KOPT-K1 (cell line): Measurements from ENCODE around the gene UNC45B.
"Not testable (repeated sequence)": the region's sequence is repeated elsewhere in the genome, so short reads cannot be mapped to it uniquely, and the experiment has no call there.

Source experiments
- H3K27ac ChIP-seq: fragments of 200-600 bp; sonication (generic); 2 replicates; pipeline ENCODE4 v1.5.1; 2016; ENCODE audit warnings: antibody characterized with exemption, mild to moderate bottlenecking, low read depth, low read length; ENCODE audit not compliant: poor library complexity, severe bottlenecking
- H3K36me3 ChIP-seq: fragments of 200-600 bp; sonication (generic); 2 replicates; pipeline ENCODE4 v1.5.1; 2017; ENCODE audit warnings: antibody characterized with exemption, mild to moderate bottlenecking, low read length, moderate library complexity; ENCODE audit not compliant: insufficient read depth
- H3K9me3 ChIP-seq: fragments of 200-600 bp; sonication (generic); 2 replicates; pipeline ENCODE4 v1.5.1; 2017; ENCODE audit warnings: antibody characterized with exemption, low read length, mild to moderate bottlenecking; ENCODE audit not compliant: insufficient read depth, poor library complexity, severe bottlenecking

Gene UNC45B, protein sequence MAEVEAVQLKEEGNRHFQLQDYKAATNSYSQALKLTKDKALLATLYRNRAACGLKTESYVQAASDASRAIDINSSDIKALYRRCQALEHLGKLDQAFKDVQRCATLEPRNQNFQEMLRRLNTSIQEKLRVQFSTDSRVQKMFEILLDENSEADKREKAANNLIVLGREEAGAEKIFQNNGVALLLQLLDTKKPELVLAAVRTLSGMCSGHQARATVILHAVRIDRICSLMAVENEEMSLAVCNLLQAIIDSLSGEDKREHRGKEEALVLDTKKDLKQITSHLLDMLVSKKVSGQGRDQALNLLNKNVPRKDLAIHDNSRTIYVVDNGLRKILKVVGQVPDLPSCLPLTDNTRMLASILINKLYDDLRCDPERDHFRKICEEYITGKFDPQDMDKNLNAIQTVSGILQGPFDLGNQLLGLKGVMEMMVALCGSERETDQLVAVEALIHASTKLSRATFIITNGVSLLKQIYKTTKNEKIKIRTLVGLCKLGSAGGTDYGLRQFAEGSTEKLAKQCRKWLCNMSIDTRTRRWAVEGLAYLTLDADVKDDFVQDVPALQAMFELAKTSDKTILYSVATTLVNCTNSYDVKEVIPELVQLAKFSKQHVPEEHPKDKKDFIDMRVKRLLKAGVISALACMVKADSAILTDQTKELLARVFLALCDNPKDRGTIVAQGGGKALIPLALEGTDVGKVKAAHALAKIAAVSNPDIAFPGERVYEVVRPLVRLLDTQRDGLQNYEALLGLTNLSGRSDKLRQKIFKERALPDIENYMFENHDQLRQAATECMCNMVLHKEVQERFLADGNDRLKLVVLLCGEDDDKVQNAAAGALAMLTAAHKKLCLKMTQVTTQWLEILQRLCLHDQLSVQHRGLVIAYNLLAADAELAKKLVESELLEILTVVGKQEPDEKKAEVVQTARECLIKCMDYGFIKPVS

DNA sequence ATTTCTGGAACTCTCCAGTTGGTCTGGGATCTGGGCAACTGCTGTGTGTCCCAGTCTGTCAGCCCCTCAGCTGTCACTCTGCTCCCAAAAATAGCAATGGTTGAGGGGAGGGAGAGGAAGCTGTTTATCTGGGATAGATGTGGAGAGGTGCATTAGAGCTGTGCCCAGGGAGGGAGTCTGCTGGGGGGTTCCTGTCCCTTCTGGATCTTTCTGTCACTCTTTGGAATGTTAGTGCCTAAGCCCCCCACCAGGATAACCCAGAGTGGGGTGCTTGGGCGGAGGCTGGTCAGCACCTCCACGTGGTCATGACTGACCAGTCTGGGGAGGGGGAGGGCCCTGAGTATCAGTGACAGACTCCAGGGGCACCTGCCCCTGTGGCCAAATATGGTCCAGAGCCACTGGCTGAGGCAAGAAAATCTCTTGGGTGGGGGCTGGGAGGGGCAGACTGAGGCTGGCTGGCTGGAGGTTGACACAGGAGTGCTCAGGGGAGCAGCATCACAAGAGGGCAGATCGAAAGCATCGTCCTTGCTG, at the start of gene UNC45B:
UNC45B (plus strand) TSS at position 443 of the 531 bp plus-strand sequence. CDS start 447 bp downstream, outside the sequence.
- H3K27ac ChIP-seq, result no peak within 1 kb of the TSS
- H3K9me3 ChIP-seq, result no peaks in the 10 kb centered on the region

DNA sequence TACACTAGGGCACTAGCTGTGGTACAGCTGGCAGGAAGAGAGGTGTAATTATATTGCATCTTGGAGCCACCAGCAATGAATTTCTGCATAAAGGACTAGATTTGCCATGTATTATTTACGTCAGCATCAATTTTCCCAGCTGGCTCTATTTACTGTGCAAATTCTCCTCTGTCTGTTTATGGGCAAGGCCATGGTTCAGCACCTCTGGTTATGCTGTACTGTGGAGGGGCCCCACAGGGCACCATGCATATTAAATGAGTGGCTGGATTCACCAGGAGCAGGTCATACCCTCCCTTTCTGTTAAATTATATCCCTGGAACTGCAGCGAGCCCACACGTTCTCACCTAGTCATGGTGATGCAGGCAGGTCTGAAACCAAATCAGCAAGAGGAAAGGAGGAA, 47.7 kb upstream of the UNC45B start:
- Histone ChIP-seq H3K36me3 (peaks cover 72% of the 10 kb centered on the region), H3K9me3 (no peaks in the 10 kb centered on the region)

More for the DNA sequence above, at the start of gene UNC45B:
- H3K36me3 ChIP-seq, result no peaks in the 10 kb centered on the region

DNA sequence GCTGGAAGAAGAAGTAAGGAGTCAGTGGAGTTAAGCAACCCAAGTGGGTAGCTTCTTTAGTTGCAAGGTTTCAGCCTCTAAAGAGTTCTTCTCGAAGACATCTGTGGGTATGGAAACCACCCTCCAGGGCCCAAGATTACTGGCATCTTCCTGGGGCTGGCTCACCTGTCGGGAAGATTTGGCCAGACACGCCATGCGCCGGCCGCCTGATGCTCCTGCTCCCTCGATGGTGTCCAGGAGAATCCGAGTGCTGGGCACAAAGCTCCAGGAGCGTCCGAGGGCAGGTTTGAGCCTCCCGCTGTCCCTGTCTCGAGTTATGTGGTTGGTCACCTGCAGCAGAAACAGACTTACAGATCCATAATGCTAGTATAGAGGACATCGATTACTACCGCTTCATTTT, 46.6 kb upstream of the UNC45B start:
- Histone ChIP-seq H3K27ac (no peak overlapping the region), H3K36me3 (peaks cover 84% of the 10 kb centered on the region), H3K9me3 (no peaks in the 10 kb centered on the region)

More for the DNA sequence above, 47.7 kb upstream of the UNC45B start:
- no peak overlapping the region for H3K27ac ChIP-seq

DNA sequence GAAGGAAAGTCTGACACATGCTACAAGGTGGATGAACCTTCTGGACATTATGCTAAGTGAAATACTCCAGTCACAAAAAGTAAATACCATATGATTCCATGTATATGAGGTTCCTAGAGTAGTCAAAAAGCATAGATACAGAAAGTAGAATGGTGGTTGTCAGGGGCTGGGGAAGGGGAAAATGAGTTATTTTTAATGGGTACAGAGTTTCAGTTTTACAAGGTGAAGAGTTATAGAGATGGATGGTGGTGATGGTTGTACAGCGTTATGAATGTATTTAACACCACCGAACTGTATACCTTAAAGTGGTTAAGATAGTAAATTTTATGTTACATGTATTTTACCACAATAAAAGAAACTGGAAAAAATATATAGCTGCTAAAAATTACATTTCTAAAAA, 45.9 kb upstream of the UNC45B start:
- no peaks in the 10 kb centered on the region for H3K9me3 ChIP-seq
- H3K27ac ChIP-seq, result no peak overlapping the region
- H3K36me3 ChIP-seq, result peaks cover 90% of the 10 kb centered on the region

DNA sequence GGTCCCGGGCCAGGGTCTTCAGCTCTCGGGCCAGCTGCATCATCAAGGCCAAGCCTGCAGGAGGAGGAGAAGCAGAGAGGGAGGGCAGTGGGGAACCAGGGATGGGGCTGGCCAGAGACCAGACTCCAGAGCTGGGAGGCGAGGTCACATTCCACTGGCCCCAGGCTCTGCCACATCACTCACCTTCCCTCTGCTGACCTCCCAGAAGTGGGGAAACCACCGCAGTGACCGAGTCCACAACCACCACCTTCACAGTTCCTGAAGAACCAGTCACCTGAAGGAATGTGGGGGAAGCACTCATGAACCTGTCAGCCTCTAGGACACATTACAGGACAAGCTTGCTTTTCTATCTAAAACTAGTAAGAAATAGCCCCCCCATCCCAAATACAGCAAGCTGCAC, 44.3 kb upstream of the UNC45B start:
- H3K36me3 ChIP-seq, result peaks cover 93% of the 10 kb centered on the region
- H3K9me3 ChIP-seq, result no peaks in the 10 kb centered on the region
- no peak overlapping the region for H3K27ac ChIP-seq

DNA sequence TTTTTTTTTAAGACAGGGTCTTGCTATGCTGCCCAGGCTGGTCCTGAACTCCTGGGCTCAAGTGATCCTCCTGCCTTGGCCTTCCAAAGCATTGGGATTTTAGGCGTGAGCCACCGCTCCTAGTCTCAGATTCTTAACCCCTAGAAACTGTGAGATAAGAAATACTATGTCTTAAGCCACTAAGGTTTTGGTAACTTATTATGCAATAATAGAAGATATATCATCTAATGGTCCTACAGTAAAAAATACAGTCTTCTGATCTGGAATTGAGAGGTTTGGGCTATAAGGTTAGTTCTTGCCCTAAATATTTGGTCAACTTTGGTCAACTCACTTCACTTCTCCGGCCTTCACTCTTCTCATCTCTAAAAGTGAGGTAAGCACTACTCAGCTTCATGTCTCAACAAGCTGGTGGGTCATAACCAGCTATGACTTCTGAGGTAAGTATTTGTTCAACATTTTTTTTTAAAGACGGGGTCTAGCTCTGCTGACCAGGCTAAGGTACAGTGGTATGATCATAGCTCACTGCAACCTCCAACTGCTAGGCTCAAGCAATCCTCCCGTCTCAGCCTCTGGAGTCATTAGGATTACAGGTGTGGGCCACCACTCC, 42.7 kb upstream of the UNC45B start:
- Histone ChIP-seq H3K9me3 (no peaks in the 10 kb centered on the region), H3K27ac (no peak overlapping the region), H3K36me3 (peaks cover 78% of the 10 kb centered on the region)

DNA sequence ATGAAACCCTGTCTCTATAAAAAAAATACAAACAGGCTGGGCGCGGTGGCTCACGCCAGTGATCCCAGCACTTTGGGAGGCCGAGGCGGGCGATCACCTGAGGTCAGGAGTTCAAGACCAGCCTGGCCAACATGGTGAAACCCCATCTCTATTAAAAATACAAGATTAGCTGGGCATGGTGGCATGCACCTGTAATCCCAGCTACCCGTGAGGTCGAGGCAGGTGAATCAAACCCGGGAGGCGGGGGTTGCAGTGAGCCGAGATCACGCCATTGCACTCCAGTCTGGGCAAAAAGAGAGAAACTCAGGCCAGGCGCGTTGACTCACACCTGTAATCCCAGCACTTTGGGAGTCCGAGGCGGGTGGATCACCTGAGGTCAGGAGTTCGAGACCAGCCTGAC, 36.8 kb upstream of the UNC45B start:
- H3K9me3 ChIP-seq, H3K27ac ChIP-seq: not testable (repeated sequence)
- peaks cover 36% of the 10 kb centered on the region for H3K36me3 ChIP-seq

DNA sequence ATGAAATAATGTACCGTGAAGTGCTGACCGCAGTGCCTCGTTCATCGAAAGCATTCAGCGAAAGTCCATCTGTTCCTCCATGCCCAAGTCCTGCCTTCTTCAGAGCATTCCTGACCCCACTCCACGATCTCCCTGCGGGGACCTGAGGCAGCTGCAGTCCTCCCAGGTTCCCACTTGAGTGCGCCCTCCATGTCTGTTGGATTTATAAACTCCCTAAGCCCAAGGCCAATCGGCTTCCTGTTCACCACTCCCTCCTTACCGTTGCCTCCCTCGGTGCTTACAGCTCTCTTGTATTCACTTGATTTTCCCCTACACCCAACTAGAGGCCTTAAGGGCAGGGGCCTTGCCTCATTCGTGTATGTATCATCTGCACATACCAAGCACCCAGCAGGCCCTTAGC, 30.8 kb upstream of the UNC45B start:
- Histone ChIP-seq H3K9me3 (no peaks in the 10 kb centered on the region), H3K36me3 (peaks cover 29% of the 10 kb centered on the region; the same call in 1 of the 2 replicates), H3K27ac (no peak overlapping the region)

DNA sequence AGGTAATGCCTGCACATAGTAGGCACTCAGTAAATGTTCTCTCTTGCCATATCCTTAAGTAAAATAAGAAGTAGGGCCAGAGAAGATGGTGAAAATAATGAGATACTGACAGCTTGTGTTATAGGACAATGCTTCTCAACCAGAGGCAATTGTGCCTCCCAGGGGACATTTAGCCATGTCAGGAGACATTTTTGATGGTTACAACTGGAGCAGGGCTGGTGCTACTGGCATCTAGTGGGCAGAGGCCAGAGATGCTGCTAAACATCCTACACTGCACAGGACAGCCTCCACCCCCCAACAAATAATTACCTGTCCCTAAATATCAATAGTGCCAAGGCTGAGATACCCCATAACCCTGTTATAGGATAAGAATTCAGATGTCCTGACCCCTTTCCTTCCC, 29.6 kb upstream of the UNC45B start:
- Histone ChIP-seq H3K27ac (peak overlapping the region; percentile 88), H3K36me3 (peaks cover 24% of the 10 kb centered on the region; the same call in 1 of the 2 replicates), H3K9me3 (no peaks in the 10 kb centered on the region)

DNA sequence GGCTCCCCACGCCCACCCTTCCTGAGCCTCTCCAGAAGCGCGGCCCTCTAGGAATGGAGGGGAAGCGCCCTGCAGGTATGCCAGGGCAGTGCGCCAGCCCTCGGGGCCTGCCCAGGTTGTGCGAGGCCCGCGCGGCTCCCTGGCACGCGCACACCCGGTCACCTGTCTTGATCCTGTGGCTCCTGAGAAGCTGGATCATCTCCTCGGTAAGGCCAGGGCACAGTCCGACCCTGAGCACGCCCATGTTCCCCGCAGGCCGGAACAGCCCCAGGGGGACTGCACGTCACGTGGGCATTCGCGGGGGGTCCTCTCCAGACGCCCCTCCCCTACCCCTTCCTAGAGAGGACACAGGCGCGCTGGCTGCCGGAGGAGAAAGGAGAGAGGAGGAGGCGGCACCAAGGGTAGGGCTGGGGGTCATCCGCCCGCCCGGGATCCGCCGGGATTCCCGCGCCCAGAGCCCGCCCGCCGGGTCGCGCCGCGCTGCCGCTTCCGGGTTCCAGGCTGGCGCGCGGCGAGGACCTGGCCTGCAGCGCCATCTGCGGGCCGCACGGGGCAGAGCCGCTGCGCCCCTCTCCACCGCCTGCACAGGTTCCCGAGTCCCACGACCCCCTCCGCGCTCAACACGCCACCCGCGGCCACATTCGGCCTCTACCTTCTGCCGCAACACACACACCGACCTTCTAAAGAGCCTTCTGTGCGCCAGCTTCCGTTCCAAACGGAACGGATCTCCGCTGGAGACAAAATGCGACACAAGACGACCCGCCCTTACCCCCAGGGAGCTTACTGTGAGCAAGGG, 28.0 kb upstream of the UNC45B start, which contains the start of gene RAD51D:
RAD51D (minus strand) TSS at position 491 of the 796 bp plus-strand sequence; CDS start at position 244, 247 bp downstream.
- Histone ChIP-seq H3K27ac (peak within 1 kb of the TSS; percentile 88), H3K9me3 (no peaks in the 10 kb centered on the region), H3K36me3 (peaks cover 19% of the 10 kb centered on the region; the same call in 1 of the 2 replicates)

DNA sequence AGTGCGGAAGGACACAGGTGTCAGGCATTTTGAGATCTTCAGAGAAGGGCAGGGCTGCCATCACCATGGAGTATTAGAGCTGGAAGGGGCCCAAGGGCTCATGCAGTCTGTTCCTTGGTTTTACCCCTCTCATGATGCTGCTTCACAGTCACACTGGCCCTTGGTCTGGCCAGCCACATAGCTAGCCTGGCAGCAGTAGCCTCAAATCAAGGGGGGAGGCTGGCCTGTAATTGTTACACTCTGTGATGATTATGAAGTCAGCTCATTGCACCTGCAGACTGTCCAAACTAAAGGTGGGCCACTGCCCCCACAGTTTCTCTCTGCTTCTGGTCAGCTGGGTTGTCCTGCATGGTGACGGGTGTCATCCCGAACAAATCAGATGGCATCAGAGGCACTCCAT, 26.3 kb upstream of the UNC45B start, which contains the start of gene FNDC8:
FNDC8 (plus strand) TSS at position 301 of the 400 bp plus-strand sequence; CDS start at position 380, 79 bp downstream.
- Histone ChIP-seq H3K27ac (no peak within 1 kb of the TSS), H3K9me3 (no peaks in the 10 kb centered on the region), H3K36me3 (0 out of 2 replicates have a peak, but pooled peaks cover 12% of the 10 kb centered on the region)

DNA sequence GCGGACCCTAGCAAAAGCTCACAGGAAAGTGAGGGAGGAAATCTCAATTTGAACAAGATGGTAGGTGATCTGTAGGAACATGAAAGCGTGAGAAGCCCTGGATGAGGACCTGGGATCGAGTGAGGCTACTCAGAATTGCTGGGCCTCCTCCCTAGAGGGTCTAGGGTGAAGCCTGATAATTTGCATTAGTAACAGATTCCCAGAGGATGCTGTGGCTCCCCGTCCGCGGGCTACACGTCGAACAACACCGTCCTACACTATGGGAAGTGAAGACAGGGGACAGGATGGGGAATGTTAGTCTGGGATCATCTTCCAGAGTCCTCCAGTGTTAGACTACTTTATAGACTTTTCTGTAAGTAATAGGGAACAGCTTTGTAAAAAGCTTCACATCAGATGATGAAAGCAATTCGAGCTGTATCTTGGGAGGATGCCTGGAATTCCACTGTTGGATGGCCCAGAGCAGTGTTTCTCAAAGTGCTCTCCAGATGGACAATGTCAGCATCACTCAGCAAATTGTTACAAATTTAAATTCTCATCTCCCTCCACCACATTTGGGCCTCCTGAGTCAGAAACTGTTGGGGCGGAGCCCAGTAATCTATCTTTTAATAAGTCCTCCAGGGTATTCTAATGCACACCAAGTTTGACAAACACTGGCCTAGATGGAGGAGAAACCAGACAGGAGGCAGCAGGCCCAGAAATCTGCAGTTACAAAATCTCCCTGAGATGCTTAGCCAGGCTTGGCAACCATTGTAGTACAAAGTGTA, 19.7 kb upstream of the UNC45B start:
- no peak overlapping the region for H3K27ac ChIP-seq
- H3K9me3 ChIP-seq, result no peaks in the 10 kb centered on the region
- peaks cover 38% of the 10 kb centered on the region for H3K36me3 ChIP-seq

DNA sequence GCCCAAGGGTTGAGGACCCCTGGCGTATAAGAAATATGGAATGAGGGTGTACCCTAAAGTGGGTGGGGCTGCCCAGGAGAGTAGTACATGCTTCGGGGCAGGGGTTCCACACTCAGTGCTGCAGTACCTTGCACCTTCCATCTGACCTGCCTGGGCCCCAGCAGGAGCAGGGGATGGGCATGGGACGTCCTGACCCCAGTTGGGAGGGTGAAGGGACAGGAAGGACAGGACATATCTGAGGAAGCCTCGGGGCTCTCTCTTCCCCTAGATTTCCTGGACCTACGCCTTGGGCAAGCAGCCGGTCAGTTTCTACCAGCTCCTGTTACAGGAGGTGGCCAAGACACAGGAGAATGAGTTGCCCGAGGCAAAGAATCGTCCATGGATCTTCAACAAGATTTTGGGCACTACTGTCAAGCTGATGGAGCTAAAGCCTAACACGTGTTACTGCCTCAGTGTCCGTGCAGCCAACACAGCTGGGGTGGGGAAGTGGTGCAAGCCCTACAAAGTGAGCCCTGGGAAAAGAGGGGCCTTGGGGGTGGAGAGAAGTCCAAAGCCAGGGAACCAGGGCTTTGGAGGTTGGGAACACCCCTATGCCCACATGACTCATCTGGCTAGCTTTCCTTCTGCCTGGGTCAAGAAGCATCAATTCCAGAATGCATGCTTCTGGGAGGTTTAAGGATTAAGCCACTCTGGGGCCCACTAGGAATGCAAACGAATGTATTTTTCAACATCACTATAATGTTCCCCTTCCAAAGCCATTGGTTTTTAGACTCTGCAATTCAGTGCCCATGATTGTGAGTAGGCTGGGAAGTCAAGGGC, 18.3 kb upstream of the UNC45B start:
- H3K9me3 ChIP-seq, result no peaks in the 10 kb centered on the region
- no peak overlapping the region for H3K27ac ChIP-seq
- H3K36me3 ChIP-seq, result peaks cover 53% of the 10 kb centered on the region
